Islet precursor cell (in vitro differentiated cells): ENCODE results near the gene CLDN9.

Experiments used
- DNase-seq: peaks from one replicate; pipeline ENCODE4 v3.0.0-alpha.2; 2018

The CLDN9 gene

DNA sequence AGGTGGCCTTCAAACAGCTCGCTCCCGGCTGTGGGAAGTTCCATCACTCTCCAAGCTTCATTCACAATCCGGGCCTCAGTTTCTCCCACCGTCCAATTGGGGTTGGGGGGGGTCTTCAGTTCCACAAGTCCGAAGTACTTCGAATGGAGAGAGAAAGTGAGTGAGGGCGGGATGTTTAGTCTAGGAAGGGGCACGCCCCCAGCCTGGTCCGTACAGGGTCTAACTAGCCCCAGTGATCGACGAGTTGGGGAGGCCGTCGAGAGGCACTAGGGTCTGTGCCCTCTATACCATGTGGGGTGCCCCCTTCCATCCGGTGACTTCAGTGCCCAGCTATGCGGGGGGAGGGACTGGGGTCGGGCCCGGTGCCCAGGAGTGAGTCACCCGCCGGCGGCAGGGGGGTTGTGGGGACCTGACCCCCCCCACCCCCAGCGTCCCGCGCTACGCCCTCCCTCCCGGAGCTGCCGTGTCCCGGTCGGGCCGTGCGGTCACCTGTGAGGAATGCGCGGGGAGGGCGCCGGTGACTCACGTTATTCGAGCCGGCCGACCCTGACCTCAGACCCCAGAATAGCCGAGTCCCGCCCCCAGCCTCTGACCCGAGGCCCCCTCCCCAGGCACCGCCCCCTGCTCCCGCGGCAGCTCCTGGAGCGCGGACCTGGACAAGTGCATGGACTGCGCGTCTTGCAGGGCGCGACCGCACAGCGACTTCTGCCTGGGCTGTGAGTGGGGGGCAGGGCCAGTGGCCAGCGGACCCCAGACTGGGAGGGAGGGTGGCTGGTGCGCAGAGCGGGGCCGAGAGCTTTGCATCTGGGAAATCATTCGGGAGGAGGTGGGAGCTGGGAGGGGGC lies 8.1 kb downstream of the CLDN9 start:
- peak; percentile 99 for DNase-seq

DNA sequence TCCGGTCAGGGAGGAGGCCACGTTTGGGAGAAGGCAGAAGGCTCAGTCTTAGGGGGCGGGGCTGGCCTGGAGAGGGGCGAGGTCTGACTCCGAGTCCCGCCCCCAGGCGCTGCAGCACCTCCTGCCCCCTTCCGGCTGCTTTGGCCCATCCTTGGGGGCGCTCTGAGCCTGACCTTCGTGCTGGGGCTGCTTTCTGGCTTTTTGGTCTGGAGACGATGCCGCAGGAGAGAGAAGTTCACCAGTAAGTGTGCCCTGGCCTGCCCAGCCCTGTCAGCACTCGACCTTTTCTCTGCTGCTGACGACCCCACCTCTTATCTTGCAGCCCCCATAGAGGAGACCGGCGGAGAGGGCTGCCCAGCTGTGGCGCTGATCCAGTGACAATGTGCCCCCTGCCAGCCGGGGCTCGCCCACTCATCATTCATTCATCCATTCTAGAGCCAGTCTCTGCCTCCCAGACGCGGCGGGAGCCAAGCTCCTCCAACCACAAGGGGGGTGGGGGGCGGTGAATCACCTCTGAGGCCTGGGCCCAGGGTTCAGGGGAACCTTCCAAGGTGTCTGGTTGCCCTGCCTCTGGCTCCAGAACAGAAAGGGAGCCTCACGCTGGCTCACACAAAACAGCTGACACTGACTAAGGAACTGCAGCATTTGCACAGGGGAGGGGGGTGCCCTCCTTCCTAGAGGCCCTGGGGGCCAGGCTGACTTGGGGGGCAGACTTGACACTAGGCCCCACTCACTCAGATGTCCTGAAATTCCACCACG lies 8.9 kb downstream of the CLDN9 start:
- DNase-seq = peak; percentile 92

DNA sequence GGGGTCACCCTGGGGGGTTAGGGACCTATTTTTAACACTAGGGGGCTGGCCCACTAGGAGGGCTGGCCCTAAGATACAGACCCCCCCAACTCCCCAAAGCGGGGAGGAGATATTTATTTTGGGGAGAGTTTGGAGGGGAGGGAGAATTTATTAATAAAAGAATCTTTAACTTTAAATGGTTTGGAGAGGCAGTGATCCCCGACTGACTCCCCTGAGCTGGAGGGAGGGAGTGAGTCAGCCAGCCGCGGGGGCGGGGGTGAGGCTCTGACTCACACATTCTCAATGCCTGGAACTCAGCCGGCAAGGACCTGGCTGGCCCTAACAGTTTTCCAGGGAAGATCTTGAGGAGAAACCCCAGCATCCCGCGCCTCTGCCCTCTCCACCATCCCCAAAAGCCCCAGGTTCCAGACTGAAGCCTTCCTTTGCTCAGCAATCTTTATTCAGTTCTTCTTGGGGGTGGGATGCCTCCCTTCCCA lies 9.5 kb downstream of the CLDN9 start:
- peak; percentile 97 for DNase-seq

DNA sequence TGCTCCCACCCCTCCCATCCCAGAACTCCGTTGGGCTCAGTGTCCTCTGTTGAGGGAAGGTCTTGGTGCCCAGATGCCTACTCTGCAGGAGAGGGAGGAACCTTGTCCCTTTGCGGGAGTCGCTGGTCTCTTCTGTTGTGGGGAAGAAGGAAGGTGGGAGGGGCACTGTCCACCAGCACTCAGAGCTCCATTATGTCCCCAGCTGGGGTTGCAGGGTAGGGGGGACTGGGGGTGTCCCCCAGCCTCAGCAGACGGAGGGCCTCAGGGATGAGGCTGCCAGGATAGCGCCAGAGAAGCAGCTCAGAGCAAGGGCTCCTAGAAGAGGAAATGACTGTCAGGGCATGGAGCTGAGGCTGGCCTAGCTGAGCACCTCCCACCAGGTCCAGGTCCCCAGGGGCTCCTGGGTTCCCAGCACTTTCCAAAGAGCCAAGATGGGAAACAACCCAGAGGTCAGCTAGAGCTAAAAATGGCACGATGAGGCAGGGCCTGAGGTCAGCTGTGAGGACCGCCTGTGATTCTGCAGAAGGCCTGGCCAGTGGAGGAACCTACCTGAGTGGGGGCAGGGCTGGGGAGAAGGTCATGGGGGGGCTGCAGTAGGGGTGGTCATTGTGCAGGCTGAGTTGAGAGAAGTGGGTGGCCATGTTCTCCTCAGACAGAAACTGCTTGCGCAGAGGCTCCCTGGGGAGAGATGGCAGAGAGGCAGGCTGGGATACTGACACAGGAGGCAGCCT lies 10.1 kb downstream of the CLDN9 start:
- no peak for DNase-seq

DNA sequence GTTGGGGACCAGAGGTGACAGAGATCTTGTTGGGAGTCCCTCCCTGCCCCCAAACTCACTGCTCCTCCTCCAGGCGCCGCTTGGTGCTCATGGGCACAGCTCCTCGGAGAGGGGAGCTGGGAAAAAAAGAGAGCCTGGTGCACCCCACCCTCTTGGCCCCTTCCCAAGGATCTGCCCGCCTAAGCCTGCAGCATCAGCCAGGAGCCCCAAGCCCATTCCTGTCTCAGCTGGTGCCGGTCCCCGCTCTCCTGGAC lies 10.6 kb downstream of the CLDN9 start:
- DNase-seq = no peak

DNA sequence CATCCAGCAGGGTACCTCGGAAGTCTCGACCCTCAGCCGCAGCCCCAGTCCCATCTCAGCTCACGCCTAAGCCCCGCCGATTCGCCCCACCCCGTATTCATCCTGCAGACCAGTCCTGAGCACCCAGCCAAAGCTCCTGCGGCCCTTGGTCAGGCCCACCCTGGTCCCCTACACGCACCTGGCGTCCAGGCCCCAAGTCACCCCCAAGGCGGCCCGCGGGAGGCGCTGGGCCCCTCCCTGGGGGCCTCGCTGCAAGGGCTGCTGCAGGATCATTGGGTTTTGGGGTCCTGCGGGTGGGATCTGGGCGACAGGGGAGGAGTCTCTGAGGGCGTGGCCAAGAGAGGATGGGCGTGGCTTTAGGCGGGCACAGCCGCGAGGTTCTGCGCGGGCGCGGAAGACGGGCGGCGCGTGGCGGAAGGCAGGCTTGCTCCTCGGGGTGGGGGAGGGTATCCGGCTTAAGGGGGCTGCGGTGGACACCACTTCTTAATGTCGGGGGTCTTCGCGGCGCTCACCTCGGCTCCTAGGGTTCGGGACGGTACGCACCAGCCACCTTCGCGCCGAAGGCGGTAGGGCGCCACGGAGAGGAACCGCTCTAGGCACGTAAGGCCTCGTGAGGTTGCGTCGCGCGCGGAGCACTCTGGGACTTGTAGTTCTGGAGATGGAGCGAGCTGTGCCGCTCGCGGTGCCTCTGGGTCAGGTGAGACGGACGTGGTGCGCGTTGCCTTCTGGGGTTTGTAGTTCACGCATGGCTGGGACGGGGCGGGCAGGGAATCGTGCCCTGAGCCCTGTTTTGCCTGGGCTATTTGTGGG lies 11.2 kb downstream of the CLDN9 start, which contains the start of the genes HCFC1R1 and THOC6:
TSS of gene HCFC1R1 (minus strand) at position 274 of the 810 bp plus-strand sequence. CDS start at position 273, 1 bp downstream.
TSS of gene THOC6 (plus strand) at position 367 of the 810 bp plus-strand sequence. CDS start at position 659, 292 bp downstream.
- peak; percentile 98 for DNase-seq

DNA sequence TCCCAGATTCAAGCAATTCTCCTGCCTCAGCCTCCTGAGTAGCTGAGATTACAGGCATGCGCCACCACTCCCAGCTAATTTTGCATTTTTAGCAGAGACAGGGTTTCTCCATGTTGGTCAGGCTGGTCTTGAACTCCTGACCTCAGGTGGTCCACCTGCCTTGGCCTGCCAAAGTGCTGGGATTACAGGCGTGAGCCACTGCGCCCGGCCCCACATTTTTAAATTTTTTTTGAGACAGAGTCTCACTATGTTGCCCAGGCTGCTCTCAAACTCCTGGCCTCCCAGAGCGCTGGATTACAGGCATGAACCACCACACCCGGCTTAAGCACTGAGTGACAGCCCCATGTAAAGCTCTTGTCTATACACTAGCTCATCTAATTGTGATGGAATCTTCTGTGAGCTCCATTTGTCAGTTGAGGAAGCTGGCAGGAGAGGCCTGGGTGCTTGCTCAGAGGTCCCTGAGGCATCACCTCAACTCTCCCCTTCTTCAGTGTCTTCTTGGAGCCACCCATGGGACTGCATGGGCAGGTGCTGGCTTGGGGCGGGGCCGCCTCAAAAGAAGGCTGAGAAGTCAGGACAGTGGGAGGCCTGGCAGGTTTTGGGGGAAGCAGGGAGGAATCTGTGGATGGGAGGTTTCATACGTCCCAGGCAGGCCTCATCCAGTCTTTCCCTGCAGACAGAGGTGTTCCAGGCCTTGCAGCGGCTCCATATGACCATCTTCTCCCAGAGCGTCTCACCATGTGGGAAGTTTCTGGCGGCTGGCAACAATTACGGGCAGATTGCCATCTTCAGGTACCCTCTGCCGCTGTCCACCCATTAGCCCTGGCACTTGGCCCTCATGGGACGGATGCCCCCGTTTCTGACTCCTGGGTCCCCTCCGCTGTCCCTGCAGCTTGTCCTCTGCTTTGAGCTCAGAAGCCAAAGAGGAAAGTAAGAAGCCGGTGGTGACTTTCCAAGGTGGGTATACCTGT lies 12.6 kb downstream of the CLDN9 start:
- DNase-seq = no peak

DNA sequence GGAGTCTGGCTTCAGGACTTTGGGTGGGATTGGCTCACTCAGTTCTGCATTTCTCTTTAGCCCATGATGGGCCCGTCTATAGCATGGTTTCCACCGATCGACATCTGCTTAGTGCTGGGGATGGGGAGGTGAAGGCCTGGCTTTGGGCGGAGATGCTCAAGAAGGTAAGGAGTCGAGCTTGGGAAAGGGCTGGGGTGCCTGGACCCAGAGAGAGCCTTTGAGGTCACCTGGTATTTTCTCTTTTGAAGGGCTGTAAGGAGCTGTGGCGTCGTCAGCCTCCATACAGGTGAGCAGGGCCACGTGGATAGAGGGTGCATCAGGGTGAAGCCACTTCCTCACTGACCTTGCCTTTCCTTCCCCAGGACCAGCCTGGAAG lies 13.3 kb downstream of the CLDN9 start:
- no peak for DNase-seq

DNA sequence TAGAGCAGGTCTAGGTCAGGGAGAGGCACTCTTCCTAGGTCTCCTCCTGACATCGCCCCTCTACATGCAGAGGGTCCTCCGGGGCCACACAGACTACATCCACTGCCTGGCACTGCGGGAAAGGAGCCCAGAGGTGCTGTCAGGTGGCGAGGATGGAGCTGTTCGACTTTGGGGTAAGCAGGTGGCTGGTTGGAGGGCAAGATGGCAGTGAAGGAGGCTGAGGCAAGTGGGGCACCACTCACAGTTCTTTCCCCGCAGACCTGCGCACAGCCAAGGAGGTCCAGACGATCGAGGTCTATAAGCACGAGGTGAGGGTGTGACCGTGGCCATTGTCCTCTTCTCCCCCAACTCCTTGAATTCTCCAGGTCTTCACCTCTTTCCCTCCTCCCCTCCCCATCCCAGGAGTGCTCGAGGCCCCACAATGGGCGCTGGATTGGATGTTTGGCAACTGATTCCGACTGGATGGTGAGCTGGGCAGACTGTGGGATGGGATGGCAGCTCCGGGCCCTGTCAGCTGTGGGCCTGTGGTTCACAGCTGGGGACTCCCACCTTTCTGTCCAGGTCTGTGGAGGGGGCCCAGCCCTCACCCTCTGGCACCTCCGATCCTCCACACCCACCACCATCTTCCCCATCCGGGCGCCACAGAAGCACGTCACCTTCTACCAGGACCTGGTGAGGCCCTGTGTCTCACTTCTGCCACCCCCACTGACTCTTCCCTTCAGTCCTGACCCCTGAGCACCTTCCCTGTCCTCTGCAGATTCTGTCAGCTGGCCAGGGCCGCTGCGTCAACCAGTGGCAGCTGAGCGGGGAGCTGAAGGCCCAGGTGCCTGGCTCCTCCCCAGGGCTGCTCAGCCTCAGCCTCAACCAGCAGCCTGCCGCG lies 14.1 kb downstream of the CLDN9 start:
- no peak for DNase-seq

DNA sequence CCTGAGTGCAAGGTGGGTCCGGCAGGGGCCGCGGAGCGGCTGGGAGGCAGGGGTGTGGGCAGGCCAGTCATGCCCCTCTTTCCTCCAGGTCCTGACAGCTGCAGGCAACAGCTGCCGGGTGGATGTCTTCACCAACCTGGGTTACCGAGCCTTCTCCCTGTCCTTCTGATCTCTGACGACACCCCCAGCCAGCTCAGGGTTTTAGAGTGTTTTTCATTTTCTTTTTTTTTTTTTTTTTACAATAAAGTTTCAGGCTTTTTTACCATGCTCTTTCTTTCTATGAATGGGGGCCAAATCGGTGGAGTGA lies 14.7 kb downstream of the CLDN9 start:
- DNase-seq = no peak

DNA sequence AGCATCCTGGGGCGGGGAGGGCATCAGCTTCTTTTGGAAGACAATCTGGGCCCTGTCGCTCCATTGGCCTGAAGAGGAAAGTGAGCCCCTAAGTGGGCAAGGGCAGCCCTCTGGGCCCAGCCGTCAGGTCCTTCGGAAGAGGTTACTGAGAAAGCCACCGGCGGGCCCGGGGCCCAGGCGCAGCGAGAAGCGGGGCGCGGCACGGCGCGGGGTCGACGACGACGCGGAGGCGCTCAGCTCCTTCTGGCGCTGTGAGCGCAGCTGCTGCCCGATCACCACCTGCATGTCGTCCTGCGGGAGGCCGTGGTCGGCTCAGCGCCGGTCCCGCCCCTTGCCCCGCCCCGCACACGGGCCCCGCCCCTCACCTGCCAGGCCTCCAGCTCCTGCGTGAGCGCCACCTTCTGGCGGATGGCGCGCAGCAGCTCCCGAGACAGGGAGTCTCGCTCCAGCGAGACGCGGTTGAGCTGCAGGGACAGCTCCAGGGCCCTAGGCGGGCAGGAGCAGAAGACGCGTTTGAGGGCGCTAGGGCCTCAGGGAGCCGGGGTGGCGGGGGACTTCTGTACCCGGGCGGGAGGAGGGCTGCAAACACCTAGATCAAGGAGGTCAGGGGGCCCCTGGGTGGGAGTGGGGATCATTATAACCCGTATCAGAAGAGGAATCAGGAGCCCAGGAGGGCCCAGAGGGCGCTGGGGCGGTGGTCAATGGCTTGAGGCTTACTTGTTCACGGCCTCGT lies 15.4 kb downstream of the CLDN9 start:
- peak; percentile 97 for DNase-seq

DNA sequence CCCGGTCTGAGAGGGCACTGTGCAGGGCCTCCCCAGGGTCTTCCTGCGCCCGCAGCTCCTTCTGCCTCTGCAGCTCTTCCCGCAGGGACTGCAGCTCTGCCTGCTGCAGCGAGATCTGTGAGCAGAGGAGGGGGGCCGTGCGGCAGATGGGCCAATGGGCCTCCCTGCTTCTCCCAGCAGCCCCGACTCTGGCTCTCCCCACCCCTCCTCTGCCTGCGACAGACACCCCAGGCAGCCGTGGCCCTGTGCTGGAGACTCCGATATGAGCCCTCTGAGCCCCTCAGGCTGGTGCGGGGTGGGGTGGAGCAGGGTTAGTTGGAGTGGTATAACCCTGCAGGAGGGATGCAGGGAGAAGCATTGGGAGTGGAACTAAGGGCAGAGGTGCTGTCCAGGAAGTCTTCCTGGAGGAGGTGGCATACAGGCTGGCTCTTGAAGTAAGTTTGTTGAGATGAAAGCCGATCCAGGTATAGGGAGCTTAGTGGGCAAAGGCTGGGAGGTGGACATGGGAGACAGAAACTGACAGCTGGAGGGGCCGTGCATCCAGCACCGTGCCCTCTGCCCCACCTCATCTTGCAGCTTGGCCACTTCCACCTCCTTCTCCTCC lies 16.1 kb downstream of the CLDN9 start:
- no peak for DNase-seq

DNA sequence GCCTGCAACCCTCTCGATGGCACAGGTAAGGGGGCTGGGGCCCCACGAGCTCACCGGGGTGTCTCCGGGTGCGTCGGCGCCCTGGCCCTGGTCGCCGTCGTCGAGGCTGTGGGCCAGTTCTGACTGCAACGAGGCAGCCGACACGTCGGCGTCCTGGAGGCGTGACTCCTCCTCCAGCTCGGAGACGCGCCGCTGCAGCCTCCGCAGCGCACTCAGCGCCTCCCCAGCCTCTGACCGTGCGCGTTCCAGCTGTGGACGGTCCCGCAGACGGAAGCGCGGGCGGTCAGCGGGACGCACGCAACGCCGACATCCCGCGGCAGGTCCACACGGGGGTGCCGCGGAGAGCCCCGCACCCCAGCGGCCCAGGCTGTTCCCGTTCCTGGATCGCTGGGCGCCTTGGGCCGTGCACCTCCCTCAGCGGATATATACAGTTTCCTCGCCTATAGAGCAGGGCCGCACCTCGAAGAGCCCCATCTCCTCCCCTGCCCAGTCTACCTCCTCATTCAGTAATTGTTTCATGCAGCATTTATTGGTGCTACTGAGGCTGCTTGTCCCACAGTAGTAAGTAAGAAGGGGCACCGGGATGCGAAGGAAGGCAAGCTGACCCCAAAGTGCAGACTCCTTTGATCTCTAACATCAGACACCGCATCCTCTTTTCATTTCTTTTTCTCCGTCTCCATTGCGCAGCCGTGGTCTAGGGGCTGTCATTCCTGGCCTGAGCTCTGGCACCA lies 16.9 kb downstream of the CLDN9 start:
- DNase-seq = no peak

DNA sequence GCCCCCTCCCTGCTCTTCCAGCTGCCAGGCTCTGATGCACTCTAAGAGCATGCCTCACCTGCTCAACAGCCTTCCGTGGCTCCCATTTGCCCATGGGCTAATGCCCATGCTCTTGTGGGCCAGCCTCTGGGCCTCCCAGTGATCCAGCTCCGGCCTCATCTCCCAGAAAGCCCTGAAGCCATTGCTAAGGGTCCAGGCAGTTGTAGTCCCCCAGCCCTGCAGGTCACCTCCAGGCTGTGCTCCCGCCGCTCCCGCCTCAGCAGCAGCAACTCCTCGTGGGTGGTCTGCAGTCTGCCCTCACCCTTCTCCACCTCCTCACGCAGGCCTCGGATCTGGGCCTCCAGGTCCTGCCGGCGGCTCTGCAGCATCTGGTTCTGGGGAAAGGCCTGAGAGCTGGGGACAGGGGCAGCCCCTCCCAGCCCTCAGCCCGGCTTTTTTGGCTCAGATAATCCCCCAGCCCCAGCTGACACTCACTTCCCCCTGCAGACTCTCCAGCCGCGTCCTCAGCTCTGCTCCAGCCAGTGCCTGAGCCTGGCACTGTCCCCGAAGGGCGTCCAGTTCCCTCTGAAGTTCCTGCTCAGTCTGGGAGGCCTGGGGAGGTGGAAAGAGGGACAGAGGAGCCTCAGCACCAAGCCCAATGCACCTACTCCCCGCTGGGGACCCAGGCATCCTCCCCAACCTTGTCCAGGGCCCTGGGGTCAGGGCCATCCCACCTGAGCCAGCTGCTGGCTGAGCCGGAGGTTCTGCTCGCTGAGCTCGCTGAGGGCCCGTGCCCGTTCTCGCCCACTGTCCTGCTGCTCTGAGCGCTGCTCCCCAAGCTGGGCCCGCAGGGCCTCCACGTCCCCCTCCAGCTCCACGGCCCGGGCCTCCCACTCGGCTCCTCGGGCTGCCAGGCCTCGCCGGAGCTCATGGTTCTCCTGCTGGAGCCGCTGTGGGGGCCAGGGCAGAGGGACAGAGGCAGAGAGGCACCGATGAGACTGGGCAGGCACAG lies 17.8 kb downstream of the CLDN9 start:
- peak; percentile 54 for DNase-seq

DNA sequence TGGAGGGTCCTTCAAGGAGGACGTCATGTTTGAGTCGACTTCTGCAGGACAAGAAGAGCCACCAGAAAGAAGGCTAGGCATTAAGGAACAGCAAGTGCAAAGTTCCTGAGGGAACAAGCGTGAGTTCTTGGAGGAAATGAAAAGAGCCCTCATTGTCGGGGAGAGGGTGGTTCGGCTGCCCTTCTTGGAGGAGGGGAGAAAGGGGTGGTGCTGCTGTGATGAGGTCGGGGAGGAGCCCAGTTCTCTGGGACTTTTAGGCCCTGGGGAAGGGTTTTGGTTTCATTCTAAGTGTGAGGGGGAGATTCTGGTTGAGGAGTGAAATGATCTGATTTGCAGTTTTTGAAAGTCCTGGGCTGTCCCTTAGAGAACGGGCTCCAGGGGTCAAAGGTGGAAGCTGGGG lies 19.9 kb downstream of the CLDN9 start:
- DNase-seq = no peak

DNA sequence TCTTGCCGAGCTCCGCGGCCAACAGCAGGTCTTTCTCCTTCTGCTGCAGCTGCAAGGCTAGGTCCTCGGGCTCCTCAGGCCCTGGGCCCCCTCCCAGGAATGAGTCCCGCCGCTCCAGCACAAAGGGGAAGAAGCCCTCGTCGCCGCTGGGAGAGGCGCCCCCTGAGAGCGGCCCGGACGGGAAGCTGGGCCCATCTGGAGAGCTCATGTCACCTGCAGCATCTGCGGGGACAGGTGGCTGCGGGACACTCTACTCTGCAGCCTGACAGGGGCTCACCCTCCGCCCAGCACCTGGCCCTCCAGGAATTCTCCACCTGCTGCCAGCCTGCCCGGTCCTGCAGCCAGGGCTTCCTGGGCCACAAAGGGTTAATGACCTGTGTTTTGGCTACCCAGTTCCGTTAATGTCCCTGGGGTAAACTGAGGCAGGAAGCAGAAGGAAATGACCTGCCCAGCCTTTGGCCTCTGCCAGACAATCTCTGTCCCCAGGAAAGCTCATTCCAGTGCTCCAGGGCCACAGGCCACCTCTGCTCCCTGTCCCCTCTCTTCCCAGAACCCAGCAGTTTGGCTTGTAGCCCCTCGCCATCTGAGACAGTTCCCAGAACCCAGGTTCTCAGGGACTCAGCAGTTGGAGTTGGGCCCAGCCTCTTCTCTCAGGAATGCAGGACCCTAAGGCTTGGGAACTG lies 22.7 kb downstream of the CLDN9 start:
- no peak for DNase-seq
